Kidney tubule cell (primary cell): Measurements from ENCODE around the gene DOCK3.

Experiments used
- DNase-seq: peaks from one replicate; pipeline ENCODE4 v3.0.0-alpha.2; 2018; ENCODE audit warnings: low spot score

Gene DOCK3

DNA sequence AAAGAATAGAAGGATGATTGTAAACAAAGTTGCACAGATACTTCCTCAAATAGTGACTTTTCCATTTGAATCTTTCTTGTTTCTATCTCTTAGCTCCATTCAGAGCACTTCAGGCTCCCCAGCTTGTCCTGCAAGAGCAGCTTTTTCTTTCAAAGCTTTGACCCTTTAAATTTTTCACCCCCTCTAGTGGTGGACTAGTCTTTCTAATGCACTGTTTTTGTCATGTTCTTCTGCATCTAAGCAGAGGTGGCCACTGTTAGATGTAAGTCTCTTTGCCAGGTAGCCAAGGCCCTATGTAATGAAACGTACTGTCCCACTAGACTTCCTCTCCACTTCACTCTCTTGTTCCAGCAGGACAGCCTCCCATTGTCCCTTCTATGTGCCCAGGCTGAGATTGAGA, 636.3 kb downstream of the DOCK3 start:
- peak; percentile 7 for DNase-seq

DNA sequence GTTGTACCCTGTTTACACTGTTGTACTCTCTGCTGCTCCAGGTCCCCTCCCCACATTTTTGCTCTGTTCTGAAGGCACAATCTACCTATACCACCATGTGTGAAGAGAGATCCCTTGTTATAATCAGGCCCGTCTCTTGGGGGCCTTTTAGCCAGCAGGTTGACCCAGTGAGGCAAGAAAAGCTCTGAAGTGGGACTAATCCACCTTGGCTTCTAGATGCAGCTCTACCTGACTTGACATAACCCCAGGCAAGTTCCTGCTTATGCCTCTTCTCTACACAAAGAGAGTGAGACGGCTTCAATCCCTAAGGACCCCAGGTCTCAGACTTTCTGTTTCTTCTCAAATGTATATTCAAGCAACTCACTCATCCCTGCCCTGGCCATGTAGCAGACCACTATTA, 653.5 kb downstream of the DOCK3 start:
- no peak for DNase-seq

DNA sequence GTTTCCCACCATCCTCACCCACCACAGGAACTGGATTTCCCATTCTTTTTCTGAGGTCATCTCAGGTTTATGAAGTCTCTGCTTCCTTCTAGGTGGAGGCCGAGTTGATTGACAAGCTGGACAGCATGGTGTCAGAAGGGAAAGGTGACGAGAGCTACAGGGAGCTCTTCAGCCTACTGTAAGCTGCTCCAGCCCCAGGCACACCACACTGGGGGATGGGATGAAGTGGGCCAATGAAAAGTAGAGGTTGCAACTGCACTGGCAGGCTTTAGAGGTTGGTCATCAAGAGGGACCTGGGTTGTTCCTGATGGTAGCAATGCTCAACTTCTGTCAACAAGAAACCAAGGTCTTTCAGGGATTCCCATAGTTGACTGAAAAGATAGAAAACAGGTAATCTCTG, 655.3 kb downstream of the DOCK3 start:
- no peak for DNase-seq

DNA sequence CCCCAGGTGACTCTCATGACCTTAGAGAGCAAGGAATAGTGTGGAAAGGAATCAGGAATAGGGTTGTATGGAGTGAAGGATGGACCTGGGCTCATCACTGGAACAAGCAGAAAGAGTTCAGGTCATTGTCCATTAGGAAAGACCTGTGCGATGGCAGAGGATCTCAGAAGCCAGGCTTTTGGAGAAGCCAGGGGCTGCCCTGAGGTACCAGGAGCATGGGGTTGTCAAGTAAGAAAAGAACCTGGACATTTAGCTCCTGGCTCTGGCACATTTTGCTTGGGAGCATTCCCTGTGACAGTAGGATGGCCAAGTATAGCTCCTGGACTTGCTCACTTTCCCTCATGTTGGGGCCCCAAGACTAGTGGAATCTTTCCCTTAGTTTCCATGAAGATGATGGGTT, 657.4 kb downstream of the DOCK3 start:
- no peak for DNase-seq

DNA sequence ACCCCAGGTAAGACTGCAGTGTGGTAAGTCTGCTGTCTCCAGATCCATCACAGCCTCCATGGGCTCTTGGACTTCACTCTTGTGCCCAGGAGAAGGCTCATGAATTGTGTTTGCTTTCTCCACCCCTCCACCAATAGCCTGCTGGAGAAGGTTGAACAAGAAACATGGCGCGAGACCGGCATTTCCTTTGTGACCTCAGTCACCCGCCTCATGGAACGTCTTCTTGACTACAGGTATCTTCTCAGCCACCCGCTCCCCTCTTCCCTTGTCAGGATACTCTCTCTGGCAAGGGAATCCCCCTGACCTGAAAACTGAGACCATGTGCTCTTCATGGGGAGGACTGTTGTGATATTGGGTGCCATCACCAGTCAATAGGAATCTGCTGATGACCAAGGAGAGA, 658.3 kb downstream of the DOCK3 start:
- no peak for DNase-seq

DNA sequence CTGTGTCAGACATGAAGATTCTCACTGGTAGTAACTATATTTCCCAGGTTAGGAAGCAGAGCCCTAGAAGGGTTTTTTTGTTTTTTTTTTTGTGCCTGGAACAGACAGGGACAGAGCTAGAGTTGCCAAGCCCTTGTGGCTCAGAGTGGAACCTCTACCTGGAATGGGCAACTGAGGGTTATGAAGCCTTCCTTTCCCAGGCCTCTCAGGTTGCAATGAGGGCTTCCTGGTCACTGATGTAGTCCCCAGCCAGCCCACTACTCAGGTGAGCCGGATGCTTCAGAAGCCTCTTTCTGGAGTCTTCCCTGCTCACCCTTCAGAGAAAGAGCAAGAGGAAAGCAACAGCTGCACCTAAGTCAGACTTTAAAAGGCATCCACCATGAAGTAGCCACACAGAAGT, 661.5 kb downstream of the DOCK3 start:
- no peak for DNase-seq

DNA sequence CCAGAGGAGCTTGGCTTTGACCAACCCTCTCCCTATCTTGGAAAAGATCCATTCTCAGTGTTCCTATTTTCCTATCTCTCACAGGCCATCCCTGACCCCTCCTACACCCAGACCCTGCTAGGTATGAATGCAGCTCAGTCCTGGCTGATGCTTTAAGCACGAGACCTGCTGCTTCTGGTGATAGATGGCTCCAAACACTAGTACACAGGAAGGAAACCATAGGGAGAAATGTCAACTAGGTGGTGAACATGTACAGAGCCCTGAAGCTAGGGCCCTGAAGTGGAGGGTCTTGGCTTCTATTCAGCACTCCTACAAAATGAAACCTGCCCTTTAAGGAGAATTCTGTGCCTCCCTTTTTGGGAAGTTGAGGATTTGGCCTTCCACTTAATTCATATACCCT, 662.9 kb downstream of the DOCK3 start:
- DNase-seq = no peak

DNA sequence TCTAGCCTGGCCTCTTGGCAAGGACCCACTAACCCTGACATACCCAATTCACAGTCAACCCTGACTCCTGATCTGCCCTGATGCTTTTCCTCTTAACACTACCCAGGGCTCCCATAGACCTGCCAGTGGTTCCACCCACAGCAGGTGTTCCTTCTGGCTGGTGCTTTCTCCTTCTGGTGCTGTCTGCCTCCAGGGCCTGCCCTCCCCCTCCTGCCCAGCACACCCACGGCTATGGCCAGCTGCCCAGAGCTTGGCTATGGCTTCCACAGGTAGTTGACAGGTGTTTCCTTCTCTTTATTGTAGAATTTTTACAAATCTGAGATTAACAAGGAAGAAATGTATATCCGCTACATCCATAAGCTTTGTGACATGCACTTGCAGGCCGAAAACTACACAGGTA, 663.9 kb downstream of the DOCK3 start:
- DNase-seq = no peak

DNA sequence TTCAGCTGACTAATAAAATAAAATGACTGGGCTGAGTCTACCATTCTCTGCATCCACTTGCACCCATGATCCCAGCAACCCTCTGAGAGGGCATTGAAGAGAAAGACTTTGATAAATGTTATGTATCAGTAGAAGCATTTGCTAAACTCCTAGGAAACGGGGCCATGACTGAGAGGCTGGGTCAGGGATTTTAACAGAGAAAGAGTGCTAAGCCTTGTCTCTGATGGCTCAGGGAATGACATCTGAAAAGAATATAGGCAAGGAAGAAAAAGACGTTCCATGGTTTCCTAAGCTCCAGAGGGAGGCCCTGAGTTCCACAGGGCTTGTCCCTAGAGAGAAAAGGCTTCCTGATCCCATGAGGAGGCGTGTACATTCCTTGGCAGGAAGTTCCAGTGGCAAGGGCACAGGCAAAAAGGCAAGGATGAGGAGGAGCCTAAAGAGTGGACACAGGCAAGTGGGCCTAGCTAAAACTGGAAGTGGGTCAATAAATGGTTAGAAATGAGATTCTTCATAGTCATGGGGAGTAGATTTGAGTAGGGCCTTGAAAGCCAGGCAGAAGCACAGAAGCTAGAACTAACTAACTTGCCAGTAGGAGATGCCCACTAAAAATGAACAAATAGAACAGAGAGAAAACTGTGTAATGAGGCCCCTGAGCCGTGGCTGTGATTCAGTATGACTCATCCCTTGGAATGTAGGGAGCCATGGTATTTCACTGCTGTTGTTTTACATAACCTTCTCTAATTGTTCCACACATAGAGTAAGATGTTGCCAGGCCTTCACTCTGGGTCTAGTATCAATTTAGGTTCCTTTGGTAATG, 665.5 kb downstream of the DOCK3 start:
- DNase-seq = peak; percentile 94

DNA sequence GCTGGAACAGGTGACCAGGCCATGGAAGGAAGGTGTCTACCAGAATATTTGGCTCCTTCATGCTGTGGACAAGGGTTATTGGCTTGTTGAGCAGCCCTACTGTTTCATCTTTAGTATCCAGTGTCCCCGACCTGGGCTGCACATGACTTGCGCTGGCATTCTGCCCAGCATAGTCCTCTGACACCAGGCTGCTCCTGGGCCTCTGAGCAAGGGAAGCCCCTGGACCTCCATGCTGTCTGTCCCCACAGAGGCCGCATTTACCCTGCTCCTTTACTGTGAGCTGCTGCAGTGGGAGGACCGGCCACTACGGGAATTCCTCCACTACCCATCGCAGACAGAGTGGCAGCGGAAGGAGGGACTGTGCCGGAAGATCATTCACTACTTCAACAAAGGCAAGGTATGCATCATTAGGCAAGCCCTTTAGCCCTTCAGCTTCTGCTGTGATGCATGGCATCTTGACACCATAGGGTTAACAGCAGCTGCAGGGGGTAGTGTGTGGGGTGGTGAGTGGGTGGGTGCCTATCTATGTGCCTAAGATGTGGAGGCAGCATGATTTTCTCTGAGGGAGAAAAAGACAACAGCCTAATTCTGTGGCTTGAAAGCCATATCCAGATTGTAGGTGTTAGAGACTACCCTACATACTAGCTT, 666.4 kb downstream of the DOCK3 start:
- DNase-seq = peak; percentile 60

DNA sequence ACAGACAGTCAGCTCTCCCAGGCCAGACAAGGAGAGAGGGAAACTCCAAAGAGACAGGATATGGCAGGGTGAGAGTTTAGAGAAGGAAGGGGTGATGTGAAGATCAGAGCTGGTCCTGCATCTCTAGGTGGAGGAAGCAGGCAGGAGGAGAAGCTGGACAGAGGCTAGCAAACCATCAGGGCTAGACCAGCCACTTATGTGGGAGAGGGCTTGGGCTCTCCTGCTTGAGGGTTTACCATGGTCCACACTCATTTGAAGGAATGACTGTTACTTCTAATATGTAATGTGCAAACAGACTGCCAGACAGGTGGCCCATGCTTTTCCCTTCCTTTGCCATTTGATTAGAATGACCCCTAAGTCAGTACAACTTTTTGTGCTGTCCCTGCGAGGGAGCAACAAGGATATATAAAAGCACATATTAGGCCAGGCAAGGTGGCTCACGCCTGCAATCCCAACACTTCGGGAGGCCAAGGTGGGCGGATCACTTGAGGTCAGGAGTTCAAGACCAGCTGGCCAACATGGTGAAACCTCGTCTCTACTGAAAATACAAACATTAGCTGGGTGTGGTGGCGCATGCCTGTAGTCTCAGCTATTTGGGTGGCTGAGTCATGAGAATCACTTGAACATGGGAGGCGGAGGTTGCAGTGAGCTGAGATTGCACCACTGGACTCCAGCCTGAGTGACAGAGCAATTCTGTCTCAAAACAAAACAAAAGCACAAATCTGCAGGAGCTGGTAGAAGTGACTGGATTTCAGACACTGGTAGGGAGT, 669.4 kb downstream of the DOCK3 start:
- peak; percentile 49 for DNase-seq

DNA sequence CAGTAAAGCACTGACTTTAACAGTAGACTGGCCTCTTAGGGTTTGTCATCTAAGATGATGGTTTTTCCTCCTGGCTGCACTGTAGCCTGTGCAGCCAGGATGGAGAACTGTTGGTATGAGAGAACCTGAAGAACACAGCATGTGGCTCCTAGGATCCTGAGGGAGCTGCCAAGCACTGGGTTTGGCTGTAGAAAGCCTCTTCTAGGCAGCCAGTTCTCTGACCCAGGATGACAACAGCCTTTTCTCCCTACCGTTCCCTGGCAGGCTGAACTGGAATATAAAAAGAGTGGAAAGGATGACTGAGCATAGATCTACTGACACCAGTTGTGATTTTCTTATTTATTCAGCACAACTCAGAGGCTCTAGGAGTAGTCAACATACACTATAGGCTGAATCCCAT, 676.0 kb downstream of the DOCK3 start:
- no peak for DNase-seq

DNA sequence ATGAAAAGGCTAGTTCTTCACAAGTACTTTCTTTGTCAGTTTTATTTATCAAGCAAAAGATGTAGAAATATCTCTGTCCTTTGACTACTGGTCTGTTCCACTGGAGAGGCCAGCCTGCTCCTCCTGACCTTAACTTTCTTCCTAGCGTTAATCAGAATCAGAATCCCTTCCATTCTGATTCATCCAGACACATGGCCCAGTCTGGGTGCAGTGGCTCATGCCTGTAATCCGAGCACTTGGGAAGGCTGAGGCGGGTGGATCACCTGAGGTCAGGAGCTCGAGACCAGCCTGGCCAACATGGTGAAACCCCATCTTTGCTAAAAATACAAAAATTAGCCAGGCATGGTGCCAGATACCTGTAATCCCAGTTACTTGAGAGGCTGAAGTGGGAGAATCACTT, 678.4 kb downstream of the DOCK3 start:
- DNase-seq = no peak

DNA sequence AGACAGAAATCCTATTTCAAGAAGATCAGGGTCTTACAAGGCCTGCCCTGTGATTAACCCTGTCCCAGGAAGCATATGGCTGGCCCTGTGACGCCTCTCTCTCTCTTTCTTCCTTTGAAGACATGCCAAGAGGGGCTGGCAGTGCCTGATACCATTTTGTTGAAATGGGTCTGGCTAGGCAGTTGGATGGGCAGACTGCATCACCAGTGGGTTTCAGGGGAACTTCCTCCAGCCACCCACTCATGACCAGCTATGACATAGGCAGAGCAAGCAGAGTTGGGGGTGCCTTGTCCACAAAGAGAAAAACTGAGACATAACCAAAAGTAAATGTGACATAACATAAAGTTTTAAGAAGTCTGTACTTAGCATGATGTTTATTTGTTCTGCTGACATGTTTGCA, 679.0 kb downstream of the DOCK3 start:
- no peak for DNase-seq

DNA sequence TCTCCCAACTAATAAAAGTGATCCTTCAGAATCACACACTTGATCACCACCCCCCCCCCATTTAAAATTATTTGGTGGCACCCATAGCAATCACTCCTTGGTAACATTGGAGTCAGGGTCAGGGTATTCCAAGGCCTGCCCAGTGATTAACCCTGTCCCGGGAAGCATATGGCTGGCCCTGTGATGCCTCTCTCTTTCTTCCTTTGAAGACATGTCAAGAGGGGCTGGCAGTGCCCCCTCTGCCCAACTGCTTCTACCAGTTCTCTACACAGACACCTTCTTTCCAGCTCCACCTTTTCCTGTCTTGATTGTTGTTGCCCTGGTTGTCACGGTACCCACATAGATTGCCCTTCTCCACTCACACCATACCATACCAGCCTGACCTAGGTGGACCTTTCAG, 679.4 kb downstream of the DOCK3 start:
- DNase-seq = no peak

DNA sequence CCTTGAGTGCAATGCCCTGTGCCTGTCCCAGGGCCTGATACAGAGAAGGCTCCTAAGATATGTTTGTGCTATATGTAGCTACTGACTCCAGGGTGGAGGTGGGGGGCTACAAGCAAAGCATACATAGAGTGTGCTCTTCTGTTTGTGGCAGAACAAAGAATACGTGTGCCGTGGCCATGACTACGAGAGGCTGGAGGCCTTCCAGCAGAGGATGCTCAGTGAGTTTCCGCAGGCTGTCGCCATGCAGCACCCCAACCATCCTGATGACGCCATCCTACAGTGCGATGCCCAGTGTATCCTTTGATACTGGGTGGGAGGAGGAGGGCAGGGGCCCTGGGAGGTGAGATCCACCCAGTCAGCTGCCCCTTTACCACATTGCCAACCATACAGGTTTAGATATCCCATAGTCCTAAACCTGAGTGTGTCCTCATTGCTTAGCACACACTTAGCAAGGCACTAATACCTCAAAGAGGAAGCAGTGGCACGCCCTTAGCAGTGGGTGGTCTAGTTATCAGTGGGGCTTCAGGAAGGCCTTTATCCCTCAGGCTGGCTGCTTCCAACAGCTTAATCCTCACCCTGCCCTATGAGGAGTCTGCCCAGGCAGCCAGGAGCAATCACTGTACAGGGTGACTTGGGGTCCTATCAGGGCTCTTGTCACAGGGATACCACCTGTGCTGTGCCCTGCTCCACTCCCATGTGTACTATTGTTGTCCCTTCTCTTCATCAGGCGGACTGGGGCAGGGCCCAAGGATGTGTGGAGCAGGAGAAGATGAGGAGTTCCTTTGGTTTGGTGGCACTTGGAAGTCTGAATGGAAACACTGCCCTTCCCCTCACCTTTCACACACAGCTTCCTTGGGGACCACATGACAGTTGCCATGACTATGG, 680.2 kb downstream of the DOCK3 start:
- DNase-seq = no peak

DNA sequence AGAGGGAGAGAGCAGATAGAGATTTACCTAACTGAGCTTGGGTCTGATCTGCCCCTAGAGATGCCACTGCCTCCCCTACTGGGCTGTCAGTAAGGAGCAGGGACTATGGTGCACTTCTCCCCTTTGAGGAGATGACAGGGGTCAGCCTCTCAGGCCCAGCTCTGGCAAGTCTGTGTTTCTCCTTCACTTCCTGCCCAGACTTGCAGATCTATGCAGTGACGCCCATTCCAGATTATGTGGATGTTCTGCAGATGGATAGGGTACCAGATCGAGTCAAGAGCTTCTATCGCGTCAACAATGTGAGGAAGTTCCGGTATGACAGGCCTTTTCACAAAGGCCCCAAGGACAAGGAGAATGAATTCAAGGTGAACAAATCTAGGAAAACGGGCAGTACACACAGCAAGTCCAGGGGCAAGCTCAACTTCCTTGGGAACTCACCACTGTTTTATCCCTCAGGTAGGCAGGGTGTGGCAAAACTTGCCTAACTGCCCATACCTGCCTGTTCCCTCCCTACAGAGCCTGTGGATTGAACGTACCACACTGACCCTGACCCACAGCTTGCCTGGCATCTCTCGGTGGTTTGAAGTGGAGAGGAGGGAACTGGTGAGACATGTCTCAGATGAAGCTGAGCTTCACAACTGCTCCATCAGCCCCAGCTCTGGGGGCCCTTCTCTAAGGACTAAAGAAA, 681.3 kb downstream of the DOCK3 start:
- no peak for DNase-seq

DNA sequence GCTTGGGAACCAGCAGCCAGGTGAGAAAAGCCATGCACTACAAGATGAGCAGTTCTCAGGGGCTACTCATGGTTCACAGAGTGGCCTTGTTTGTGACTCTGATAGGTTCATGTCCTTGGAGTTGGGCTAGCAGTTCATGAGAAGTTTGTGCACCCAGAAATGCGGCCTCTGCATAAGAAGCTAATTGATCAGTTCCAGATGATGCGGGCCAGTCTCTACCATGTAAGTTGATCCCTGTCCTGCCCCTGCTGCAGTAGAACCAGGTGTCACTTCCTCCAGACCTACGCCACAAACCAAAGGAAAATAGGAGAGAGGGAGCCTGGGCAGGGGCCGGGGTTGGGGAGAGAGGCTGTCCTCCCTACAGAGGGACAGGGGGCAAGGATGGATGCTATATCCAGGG, 683.1 kb downstream of the DOCK3 start:
- DNase-seq = no peak

DNA sequence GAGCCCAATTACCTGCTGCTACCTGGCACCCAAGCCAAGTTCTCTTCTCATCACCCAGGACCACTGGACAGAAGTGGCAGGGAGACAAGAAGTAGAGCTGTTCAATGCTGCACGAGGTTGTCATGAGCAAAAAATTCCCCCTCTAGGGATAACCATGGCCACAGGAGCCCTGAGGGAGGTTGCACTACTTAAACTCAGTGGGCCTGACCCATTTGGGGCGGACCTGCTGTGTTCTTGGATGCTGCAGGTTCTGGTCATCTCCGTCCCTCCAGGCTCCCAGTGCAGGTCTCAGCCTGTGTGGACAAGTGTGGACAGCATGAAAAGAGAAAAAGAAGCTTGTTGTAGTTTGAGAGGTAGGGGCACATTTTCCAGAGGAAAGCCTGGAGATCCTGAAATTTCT, 684.3 kb downstream of the DOCK3 start:
- DNase-seq = no peak

DNA sequence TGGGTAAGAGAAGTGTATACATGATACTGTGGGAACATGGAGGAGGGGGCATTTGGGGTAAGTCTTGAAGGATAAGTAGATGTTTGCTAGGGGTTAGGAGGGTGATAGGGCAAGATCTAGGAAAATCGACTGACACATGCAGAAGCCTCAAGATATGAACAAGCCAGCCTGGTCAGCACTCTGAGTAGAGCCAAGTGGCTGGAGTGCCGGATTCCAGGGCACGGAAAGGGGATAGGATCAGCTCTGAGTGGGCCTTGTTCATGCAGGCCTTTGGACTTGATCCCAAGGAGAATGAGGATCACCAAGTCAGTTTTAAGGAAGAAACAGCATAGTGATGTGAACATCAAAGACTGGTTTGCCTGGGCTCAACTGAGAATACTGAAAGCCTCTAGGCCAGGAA, 686.1 kb downstream of the DOCK3 start:
- no peak for DNase-seq

DNA sequence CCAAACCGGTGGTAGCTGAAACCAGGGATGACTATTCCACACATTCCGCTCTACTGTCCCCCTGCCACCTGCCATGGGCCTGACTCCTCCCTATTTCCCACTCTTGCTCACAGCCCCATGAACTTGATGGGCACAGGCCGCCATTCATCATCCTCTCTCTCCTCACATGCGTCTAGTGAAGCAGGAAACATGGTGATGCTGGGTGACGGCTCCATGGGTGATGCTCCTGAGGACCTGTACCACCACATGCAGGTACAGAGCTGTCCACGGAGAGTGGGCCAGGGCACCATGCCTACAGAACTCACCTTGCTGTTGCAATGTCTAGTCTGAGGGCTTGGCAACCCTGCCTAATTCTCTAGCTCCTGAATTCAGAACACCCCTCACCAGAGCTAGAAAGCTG, 687.0 kb downstream of the DOCK3 start:
- DNase-seq = no peak

DNA sequence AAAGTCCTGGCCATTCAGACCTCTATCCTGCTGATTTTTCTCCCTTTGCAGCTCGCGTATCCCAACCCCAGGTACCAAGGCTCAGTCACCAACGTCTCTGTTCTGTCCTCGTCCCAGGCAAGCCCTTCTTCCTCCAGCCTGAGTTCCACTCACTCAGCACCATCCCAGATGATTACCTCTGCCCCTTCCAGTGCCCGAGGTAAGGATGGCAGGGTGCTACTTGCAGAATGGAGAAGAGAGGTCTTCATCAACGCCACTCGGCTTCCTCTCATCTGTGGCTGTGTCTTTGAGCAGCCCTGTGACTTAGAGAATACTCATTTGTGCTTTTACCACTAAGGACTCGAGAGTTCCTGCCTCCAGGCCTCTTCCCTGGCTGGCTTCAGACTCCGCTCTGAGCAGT, 687.7 kb downstream of the DOCK3 start:
- DNase-seq = no peak
